Superior temporal gyrus (tissue), 1 donor: Measurements from ENCODE around the gene FAM162A.

Experiments
- DNase-seq: peaks from one replicate; pipeline ENCODE4 v3.0.0-alpha.2; 2016; ENCODE audit errors: extremely low spot score

Gene FAM162A

DNA sequence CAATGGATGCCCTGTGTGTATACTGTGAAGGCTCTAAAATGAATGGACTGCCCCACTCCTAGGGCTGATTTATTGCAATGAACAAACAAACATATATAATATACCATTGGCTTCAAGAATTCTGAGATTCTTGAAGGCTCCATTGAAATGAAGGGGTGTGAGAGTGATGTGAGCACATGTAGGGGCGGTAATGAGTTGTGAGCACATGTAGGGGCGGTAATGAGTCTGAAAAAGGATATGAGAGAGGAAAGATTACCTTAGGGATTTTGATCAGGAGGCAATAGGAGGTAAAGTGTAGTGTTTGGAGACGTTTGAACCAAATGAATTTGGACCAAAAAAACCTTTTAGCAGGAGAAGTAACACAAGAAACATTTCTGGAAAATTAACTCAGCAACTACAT, 3.7 kb downstream of the FAM162A start:
- no peak for DNase-seq

DNA sequence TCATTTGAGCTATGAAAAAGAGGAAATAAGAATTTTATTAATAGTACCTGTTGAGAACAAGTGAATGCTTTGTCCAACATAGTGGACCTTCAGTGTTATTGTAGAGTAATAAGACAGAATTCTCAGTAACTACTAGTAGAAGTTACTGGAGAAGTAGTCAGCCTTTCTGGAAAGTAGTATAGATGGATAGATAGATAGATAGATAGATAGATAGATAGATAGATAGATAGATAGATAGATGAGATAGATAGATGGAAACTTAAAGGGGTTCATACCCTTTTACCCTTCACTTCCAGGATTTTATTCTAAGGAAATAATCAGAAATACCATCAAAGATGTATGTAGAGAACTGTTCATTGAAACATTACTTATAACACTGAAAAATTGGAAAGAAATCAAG, 5.2 kb downstream of the FAM162A start:
- DNase-seq: no peak

DNA sequence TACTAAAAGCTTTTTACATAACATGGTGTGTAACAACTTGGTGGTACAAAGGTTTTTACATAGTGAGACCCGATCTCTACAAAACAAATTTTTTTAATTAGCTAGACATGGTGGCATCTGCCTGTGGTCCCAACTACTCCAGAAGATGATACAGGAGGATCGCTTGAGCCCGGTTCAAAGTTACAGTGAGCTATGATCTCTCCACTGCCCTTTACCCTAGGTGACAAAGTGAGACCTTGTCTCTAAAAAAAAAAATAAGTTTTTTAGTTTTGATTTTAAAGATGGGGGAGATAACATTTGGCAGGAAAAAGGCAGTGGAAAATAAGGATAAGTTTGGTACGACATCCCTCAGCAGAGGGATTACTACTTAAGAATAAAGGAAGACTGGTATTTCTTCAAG, 5.9 kb downstream of the FAM162A start:
- no peak for DNase-seq

DNA sequence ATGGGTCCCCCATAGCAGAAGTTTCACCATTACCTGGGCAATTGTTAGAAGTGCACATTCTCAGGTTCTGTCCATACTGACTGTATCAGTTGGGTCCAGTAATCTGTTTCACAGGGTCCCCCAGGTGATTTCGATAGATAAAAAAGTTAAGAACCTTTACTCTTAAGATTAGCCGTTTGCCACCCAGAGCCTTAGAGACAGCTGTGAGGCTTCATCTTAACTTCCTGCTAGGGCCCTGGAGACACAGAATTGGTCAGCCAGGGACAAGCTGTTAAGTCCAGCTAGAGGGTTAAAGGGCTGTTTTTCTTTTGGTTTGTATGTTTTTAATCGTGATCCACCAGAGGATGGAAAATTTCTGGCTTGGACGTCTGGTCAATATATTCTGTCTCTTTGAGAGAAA, 6.7 kb downstream of the FAM162A start:
- DNase-seq: no peak

DNA sequence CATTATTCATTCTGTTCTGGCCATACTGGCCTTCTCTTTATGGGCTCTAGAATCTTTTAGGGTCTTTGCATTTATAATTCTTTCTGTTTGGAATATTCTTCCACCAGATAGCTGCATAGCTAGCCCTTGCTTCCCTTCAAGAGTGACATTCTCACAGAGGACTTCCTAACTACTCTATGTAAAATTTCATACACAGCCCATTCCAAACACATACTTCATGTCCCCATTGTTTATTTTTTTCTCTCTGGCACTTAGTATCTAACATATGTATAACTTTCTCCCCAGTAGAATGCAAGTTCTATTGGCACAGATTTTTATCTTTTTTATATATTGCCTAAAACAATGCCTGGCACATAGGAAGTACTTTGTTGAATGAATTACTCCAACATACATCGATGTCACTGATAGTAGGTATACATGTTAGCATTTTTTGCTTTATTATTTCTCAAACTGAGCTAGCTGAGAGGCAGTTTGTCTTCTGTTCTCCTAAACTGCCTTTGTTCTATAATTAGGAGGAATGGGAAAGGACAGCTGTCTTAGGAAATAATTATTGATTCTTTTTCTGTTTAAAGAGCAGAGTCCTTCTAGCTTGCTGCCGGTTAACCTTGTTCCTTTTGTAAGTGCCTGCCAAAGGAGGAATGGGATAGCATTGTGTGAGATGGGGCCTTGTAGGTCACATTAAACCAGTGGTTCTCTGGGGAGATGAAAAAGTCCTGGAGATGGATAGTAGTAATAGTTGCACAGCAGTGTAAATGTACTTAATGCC, 7.9 kb downstream of the FAM162A start:
- no peak for DNase-seq

DNA sequence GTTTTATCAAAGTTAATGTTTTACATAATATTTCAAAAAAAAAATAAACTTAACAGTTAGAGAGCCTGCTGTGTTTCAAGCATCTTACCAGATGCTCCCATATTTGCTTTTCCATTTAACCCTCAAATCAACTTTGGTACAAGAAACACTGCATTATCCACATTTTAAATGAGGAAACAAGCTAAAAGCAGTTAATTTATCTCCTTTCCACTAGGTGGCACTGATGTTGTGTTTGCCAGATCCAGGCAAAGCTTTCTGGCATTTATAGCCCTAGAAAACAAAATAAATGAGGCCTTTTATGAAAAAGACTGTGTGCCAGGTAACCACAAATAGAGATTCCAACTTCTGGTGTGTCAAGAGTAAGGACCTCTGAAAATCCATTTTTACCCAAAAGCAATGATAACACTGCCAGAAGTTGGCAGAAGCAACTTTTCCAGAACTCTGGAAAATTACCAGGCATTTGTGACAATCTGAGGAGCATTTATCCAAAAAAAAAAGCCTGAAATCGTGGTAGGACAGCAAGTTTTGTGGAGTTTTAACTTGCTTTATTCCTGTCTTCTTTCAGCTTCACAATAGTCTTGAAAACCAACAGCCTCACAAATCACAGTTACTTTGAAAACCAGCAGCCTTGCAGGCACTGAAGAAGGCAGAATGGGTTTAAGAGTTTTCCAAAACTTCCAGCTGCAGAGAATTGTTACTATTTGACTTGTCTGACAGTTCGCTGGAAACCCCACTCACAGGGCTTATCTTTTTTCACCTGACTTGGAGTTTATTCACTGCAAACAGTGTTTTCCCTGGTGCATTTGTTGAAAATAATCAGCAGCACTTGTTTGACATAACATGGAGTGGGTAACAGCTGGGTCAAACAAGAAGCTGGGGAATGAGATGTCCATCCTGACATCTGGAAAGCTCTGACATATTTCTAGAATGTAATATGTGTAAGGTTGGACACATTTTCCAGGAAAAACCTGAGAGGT, 9.2 kb downstream of the FAM162A start:
- peak; percentile 80 for DNase-seq

DNA sequence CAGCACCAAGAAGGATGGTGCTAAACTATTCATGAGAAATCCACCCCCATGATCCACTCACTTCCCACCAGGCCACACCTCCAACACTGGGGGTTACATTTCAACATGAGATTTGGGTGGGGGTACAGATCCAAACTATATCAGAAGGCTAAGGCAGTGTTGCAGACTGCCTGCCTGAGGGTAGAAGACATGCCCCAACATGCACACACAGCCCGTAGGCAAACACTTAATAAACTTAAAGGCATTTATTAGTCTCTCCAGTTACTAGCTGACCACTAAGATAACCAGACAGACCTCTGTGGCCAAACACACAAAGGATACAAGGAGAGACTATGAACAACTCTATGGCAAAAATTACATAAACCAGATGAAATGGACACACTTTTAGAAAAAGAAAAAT, 10.2 kb downstream of the FAM162A start:
- no peak for DNase-seq

DNA sequence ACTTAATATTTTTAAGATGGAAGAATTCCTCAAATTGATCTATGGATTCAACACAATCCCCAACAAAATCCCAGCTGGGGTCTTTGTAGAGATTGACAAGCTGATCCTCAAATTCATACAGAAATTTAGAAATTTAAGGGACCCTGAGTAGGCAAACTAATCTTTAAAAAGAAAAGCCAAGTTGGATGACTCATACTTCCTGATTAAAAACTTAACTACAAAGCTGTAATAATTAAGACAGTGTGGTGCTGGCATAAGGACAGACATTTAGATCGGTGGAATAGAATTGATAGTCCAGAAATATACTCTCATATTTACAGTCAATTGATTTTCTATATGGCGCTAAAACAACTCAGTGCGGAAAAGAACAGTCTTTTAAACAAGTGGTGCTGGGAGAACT, 11.6 kb downstream of the FAM162A start:
- no peak for DNase-seq

DNA sequence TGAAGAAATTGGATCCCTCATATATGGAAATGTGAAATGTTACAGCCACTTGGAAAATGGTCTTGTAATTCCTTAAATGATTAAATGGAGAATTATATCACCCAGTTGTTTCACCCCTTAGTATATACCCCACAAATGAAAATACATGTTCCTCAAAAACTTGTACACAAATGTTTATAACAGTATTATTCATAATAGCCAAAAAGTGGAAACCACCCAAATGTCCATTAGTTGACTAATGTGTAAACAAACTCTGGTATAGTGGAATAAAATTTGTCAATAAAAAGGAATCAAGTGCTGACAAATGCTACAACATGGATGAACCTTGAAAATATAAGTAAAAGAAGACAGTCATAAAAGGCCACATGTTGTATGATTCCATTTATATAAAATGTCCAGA, 12.5 kb downstream of the FAM162A start:
- no peak for DNase-seq

DNA sequence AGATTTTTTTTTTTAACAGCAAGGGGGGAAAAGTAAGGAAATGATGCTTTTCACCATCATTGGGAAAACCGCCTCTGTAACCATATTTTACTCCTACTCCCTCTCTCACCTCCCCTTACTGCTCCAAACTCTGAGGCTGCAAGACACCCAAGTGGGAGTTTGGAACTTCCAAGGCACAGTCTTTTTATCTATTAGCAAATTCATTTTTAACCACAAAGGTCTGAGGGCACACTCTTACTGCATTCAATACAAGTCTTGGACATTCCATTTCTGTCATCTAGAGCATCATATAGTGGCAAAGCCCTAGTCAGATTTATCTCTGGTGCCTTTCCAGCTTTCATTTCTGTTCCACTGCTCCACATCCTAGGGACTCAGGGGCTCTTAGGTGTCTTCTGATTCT, 13.2 kb downstream of the FAM162A start:
- DNase-seq: no peak

DNA sequence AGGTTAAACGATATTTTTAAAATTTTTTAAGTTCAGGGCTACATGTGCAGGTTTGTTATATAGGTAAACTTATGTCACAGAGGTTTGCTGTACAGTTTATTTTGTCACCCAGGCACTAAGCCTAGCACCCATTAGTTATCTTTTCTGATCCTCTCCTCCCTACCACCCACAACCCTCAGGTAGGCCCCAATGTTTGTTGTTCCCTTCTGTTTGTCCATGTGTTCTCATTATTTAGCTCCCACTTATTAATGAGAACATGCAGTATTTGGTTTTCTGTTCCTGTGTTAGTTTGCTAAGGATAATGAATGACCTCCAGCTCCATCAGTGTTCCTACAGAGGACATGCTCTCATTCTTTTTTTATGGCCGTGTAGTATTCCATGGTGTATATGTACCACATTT, 14.9 kb downstream of the FAM162A start:
- DNase-seq: no peak

DNA sequence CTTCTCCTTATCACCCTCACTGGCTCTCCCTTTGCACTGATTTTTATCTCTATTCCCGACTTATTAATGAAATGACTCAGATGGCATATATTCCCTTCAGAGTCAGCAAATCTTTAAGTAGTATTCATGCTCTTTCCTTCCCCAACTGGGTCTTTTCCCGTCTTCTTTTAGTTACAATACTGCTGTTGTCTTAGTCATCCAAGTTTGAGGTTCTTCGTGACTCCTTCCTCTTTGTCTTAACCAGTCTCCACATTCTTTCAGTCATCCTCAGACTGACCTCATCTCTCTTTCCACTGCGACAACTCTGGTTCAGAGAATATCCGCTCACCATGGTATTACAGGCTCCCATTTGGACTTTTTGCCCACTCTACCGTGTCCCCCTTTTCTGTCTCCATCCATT, 19.5 kb downstream of the FAM162A start:
- no peak for DNase-seq

DNA sequence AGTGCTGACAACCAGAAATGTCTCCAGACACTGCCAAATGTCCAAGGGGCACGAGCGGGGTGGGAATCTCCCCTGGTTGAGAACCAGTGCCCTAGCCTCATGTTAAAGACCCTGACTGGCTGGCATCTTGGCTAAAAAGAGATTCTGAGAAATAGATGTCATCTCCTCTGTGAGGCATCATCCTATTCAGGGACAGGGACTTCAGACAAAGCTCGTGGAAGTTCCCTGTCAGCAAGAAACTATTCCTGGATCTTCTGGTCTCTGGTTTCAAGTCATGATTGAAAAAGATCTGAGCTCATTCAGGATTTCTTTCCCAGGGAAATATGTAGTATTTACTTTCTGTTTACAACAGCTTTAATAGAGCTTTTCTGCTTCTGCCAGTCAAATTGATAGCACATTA, 21.0 kb downstream of the FAM162A start:
- no peak for DNase-seq

DNA sequence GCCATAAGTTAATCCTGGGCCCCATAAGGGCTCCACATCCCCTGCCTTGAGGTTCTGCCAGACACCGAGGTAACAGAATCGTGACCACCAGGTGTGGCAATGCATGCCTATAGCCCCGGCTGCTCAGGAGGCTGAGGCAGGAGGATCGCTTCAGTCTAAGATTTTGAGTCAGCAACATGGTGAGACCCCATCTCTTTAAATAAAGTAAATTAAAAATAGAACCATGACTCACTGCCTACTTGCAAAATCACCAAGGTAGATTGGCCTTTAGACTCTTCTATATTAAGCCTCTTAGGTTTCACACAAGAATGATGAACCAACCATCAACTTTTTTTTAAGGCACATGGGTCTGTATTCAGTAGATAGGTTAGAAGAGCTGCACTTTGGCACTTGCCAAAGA, 22.2 kb downstream of the FAM162A start:
- DNase-seq: no peak

DNA sequence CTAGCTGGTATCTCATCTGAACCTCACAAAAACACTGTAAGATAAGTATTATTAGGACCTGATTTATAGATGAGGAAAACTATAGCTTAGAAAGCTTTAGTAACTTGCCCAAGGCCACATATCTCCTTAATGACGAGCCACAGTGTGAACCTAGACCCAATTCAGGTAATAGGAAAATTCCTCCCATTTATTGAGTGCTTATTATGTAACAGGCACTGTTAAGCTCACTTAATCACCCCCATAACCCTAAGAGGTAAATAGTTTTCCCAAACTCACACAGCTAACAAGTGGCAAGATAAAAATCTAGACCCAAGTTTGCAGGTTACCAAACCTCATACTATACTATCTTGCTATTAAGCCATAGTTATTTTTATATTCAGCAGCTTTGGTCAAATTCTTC, 24.0 kb downstream of the FAM162A start:
- no peak for DNase-seq

DNA sequence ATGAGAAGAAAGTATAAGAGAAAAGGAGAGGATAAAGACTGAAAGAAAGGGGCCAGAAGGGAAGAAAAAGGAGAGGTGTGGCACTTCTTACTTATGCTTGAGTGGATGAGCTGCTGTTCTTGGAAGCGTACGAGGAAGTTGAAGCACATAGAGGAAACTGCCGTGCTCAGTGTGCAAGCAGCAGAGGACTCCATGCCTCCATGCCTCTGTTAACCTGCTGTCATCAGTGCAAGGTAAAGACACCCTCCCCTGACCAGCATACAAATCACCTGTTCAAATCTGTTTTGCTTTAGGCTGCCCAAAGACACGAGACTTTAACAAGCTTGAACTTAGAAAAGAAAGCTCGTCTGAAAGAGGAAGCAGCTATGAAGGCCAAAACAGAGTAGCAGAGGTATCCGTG, 25.5 kb downstream of the FAM162A start:
- no peak for DNase-seq

DNA sequence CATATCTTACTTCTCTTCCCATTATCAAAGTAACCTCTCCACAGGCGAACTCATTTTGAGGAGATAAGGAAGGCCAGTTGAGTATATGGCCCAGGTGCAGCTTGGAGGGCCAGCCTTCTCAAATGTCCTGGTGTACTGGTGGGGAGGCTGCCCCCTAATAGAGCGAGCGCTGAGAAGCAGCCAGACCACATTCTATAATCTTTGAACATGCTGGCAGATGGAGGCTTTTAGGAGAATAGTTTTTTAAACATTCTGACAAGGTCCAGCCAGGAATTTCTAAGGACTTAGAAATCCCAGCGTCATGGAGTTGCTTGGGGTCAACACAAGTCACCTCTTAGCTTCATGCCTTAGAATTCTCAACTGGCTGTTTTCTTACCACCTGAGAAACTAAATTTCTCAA, 26.1 kb downstream of the FAM162A start:
- no peak for DNase-seq

DNA sequence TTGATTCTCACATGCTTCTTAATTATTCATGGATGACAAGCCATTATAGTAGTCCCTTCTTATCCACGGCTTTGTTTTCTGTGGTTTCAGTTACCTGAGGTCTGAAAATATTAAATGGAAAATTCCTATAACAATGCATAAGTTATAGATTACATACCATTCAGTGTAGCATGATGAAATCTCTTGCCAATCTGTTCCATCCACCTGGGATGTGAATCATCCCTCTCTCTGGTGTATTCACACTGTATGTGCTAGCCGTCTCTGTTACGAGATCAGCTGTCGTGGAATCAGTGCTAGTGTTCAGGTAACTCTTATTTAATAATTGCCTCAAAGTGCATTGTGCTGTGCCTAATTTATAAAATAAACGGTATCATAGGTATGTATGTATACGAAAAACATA, 26.7 kb downstream of the FAM162A start:
- DNase-seq: no peak

DNA sequence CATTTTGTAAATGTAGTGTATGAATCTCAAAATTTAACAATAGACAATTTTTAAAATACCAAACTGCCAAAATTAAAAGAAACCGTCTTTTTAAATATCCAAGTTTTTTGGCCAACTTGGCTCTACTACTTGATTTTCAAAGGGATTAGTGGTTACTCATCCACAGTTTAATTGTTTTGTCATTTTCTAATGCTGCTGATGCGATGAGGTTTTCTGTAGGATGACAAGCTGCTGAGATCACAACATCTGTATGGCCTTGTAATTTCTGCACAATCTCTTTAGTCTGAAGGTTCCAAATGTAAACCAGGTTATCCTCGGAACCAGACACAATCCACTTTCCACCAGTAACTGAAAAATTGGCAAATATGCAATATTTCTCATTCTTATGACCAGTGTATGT, 30.4 kb downstream of the FAM162A start:
- no peak for DNase-seq

DNA sequence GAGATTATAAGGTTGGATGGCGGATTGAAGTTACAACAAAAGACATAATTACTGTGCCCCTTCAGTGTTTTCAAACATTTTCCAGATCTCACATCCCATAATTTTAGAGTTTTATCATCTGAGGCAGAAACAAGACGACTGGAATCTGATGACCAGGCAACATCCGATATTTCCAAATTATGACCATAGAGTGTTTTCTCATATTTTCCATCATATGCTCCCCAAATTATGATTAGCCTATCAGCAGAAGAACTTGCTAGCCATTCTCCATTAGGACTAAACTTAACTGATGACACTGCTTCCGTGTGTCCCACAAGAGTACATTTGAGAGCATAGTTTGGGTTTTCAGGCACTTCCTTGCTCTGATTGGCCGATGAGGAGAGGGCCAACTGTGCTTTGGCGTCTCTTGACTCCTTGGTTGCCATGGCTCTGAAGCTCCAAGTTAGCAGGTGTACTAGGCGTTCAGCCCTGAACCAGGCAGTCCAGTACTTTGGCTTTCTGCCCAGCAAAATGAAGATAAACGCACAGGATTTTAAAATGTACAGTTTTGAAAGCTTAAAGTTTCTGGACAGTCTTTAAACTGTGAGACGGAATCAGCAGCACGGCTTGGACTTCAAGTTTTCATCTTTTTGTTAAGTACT, 31.2 kb downstream of the FAM162A start:
- peak; percentile 45 for DNase-seq

DNA sequence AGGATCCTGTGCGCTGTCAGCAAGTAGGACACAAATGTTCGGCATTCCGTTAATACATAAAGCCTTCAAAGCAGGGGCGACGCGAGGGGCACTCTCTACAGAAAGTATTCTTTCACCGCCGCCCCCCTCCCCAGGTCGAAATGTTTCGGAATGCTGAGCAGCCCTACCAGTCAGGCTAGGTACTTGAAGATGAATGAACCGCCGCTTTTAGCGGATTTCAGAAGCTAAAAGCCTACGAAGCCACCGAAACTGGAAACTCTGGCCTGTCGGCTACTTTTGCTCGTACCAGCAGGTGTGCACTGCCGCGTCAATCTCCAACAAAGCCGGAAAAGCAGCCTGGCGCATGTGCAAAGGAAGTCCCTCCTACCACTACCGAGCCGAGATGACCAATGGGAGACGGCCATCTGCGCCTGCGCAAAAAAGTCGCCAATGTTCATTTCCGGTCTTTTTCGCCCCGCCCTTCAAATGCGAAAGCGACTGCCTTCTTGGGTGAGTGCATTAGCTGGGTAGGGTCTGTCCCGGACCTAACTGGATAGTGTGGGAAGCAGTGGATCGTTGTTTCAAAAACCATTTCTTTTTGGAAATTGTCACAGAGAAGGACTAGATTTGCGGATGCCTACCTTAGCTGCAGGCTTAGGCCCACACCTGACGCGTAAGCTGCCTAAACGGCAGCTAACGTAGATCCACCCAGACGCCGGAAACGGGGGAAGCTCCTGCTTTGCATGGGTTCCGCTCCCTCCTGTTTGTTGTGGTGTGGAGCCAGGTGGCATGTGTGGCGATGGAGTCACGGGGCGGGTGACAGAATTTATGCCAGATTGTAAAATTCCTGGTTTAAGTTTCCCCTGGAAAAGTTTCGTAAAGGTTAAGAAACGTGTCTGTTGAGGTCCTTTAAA, 32.0 kb downstream of the FAM162A start, which contains the start of gene WDR5B:
TSS of gene WDR5B (minus strand) at position 301 of the 893 bp plus-strand sequence. CDS start 534 bp downstream, outside the sequence.
- DNase-seq: peak; percentile 100
